Measurements from ENCODE around the gene ANKRD10. TPM values are rescaled to one million over a fixed set of nuclear protein-coding genes. Genes with fewer than 3 reads are reported as not detected.
A peak's percentile ranks its signal among the peaks of the same experiment; 100 is the strongest.

ANKRD10 gene
- total RNA-seq, 1 experiment from 2014 or later: 159 TPM

DNA sequence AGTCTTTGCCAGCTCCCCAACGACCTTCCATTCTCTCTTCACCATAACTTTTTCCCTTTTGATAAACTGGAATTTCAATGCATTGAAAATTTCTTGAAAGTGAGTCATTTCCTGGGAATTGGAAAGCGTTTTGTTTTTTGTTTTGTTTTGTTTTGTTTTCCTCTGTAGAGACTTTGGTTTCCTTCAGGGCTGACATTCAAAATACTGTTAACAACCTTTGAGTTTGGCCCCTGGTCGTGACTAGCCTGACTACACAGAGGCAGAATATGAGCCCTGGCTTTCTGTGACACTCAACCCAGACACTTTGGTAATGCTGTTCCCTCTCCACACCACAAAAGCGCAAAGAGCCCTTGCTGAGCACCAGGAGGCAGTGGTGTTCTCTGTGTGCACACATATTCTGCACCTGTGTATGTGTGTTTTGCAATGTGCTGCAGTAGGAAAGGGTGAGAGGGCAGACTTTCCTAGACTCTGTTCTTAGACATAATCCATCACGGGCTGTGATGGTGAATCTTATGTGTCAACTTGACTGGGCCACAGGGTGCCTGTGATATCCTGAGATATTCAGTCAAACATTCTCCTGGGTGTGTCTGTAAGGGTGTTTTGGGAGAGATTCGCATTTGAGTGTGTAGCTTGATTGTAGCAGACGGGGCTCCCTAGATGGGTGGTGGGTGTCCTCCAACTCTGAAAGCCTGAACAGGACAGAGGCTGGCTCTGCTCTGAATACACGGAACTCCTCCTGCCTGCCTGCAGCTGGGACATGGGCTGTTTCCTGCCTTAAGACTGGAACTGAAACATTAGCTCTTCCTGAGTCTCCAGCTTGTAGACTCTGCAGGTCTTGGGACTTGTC lies 29.5 kb upstream of the ANKRD10 start:
- TF ChIP-seq, protein P1, sequence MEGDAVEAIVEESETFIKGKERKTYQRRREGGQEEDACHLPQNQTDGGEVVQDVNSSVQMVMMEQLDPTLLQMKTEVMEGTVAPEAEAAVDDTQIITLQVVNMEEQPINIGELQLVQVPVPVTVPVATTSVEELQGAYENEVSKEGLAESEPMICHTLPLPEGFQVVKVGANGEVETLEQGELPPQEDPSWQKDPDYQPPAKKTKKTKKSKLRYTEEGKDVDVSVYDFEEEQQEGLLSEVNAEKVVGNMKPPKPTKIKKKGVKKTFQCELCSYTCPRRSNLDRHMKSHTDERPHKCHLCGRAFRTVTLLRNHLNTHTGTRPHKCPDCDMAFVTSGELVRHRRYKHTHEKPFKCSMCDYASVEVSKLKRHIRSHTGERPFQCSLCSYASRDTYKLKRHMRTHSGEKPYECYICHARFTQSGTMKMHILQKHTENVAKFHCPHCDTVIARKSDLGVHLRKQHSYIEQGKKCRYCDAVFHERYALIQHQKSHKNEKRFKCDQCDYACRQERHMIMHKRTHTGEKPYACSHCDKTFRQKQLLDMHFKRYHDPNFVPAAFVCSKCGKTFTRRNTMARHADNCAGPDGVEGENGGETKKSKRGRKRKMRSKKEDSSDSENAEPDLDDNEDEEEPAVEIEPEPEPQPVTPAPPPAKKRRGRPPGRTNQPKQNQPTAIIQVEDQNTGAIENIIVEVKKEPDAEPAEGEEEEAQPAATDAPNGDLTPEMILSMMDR (conservative IDR thresholded peaks at IDR 0.05): peak; percentile 68
- Histone ChIP-seq H3K9ac (ENCODE audit: extremely low read depth, insufficient read length, low read length) (no peak overlapping the region), H3K4ac (ENCODE audit: low read depth, low read length) (no peak overlapping the region), H3K27me3 (ENCODE audit: insufficient read depth, low read length) (no peaks in the 10 kb centered on the region), H2BK12ac (ENCODE audit: insufficient read length, low read depth, low read length) (no peak overlapping the region), H2AFZ (ENCODE audit: low read length) (no peak overlapping the region), H2BK15ac (ENCODE audit: low read depth, low read length) (no peak overlapping the region), H4K20me1 (ENCODE audit: control insufficient read depth, insufficient read depth, insufficient read length) (no peaks in the 10 kb centered on the region), H3K79me2 (ENCODE audit: insufficient read depth, low read length) (no peaks in the 10 kb centered on the region), H4K5ac (ENCODE audit: insufficient read length, low read depth, low read length) (no peak overlapping the region), H2BK120ac (ENCODE audit: low read depth, low read length, poor library complexity, severe bottlenecking) (no peak overlapping the region), H3K4me1 (ENCODE audit: insufficient read depth, low read length) (no peaks in the 10 kb centered on the region), H3K79me1 (ENCODE audit: insufficient read depth, low read depth, low read length, poor library complexity, severe bottlenecking) (no peaks in the 10 kb centered on the region), H3T11ph (ENCODE audit: low read length) (no peak overlapping the region), H2AK5ac (ENCODE audit: insufficient read length, low read length) (no peak overlapping the region), H2BK5ac (ENCODE audit: insufficient read length, low read length) (no peak overlapping the region), H3K4me2 (ENCODE audit: insufficient read depth, insufficient read length, low read length) (no peak overlapping the region), H3K56ac (ENCODE audit: insufficient read length, low read depth, low read length) (no peak overlapping the region), H3K23me2 (ENCODE audit: insufficient read length, low read depth, low read length, poor library complexity, severe bottlenecking) (no peaks in the 10 kb centered on the region), H3K23ac (ENCODE audit: insufficient read length, low read depth, low read length) (no peak overlapping the region), H3K9me3 (ENCODE audit: control insufficient read depth, low read depth, low read length) (no peaks in the 10 kb centered on the region), H4K8ac (replicated peaks; ENCODE audit: insufficient read length, low read depth, low read length) (no peak overlapping the region), H4K91ac (ENCODE audit: insufficient read length, low read depth, low read length) (no peak overlapping the region), H3K27ac (ENCODE audit: insufficient read length, low read depth, low read length) (no peak overlapping the region), H3K18ac (ENCODE audit: insufficient read length, low read depth, low read length) (no peak overlapping the region), H3K14ac (ENCODE audit: insufficient read depth, low read length) (no peak overlapping the region), H2BK20ac (ENCODE audit: low read depth, low read length, poor library complexity, severe bottlenecking) (no peak overlapping the region)
- Mint-ChIP-seq H3K36me3 (ENCODE audit: insufficient read depth in 1 of 3, low read depth in 3 of 3) (no peaks in the 10 kb centered on the region; a peak in 1 of 7 replicates), H3K4me3 (no peak overlapping the region; a peak in 1 of 5 replicates), H3K27me3 (ENCODE audit: low read depth) (peaks cover 7% of the 10 kb centered on the region), H3K27ac (no peak overlapping the region), H3K9me3 (no peaks in the 10 kb centered on the region; a peak in 2 of 5 replicates), H3K4me1 (peaks cover 0 to 3% of the 10 kb centered on the region in 2 experiments; a peak in 2 of 4 replicates)
- DNase-seq: peak; percentile 57
- no CpG with 5 or more reads among the region's 8 CpGs for WGBS (ENCODE audit: extremely low coverage, insufficient read length, low lambda C conversion rate)
